Keratinocyte (primary cell): Measurements from ENCODE around the gene USP27X. TPM values are rescaled to one million over a fixed set of nuclear protein-coding genes. Genes with fewer than 3 reads are reported as not detected.

Experiments used
- DNase-seq: peaks from one replicate; pipeline ENCODE4 v3.0.0-alpha.2; 2011; ENCODE audit warnings: low read depth, missing footprints, low spot score
- FAIRE-seq: peaks from 2 replicates; lab custom pipeline; 2011; peaks lifted over from hg19 to GRCh38; lab: Jason Lieb, UNC
- H2AFZ ChIP-seq: 2 replicates; pipeline ENCODE4 v1.6.0; 2012; ENCODE audit warnings: low read length, control low read depth, inconsistent platforms; ENCODE audit not compliant: control insufficient read depth
- H3K27ac ChIP-seq: 2 replicates; pipeline ENCODE4 v1.5.1; 2011; ENCODE audit warnings: low read length; ENCODE audit not compliant: control insufficient read depth, insufficient read depth
- H3K27me3 ChIP-seq: 3 replicates; pipeline ENCODE4 v1.6.0; 2011; ENCODE audit warnings: low read length; ENCODE audit not compliant: control insufficient read depth, insufficient read depth; ENCODE audit errors: extremely low read depth
- H3K36me3 ChIP-seq, 2 experiments: 2 replicates in 1 of 2; 3 replicates in 1 of 2; pipeline ENCODE4 v1.5.1; 2011; ENCODE audit warnings: low read length in 2 of 2, mild to moderate bottlenecking in 1 of 2; ENCODE audit not compliant: control insufficient read depth in 2 of 2, insufficient read depth in 2 of 2; ENCODE audit errors: extremely low read depth in 1 of 2
- H3K4me1 ChIP-seq: 3 replicates; pipeline ENCODE4 v1.5.1; 2011; ENCODE audit warnings: low read length; ENCODE audit not compliant: control insufficient read depth, insufficient read depth; ENCODE audit errors: extremely low read depth
- H3K4me2 ChIP-seq: 3 replicates; pipeline ENCODE4 v1.6.0; 2011; ENCODE audit warnings: low read depth, low read length; ENCODE audit not compliant: control insufficient read depth, insufficient read depth; ENCODE audit errors: extremely low read depth
- H3K4me3 ChIP-seq, 3 experiments: fragments of 200-600 bp in 1 of 3; sonication (generic) in 1 of 3; 2 replicates in 2 of 3; 3 replicates in 1 of 3; pipeline ENCODE4 v1.5.1; 2011 to 2016; ENCODE audit warnings: low read length in 3 of 3, mild to moderate bottlenecking in 3 of 3, control low read depth in 2 of 3, inconsistent platforms in 1 of 3, low read depth in 1 of 3, mixed read lengths in 1 of 3, mixed run types in 1 of 3, moderate library complexity in 1 of 3; ENCODE audit not compliant: control insufficient read depth in 2 of 3, insufficient read depth in 2 of 3; ENCODE audit errors: extremely low read depth in 1 of 3
- H3K79me2 ChIP-seq: 2 replicates; pipeline ENCODE4 v1.6.0; 2012; ENCODE audit warnings: low read length; ENCODE audit not compliant: control insufficient read depth, insufficient read depth
- H3K9ac ChIP-seq: 3 replicates; pipeline ENCODE4 v1.6.0; 2011; ENCODE audit warnings: low read length; ENCODE audit not compliant: control insufficient read depth, insufficient read depth; ENCODE audit errors: extremely low read depth
- H3K9me1 ChIP-seq: 3 replicates; pipeline ENCODE4 v1.6.0; 2011; ENCODE audit warnings: low read length; ENCODE audit not compliant: control insufficient read depth, insufficient read depth; ENCODE audit errors: extremely low read depth
- H3K9me3 ChIP-seq: 2 replicates; pipeline ENCODE4 v1.5.1; 2012; ENCODE audit warnings: low read depth, low read length; ENCODE audit not compliant: control insufficient read depth
- H4K20me1 ChIP-seq: 3 replicates; pipeline ENCODE4 v1.6.0; 2011; ENCODE audit warnings: low read length; ENCODE audit not compliant: control insufficient read depth, insufficient read depth; ENCODE audit errors: extremely low read depth
- EZH2 ChIP-seq: IDR thresholded peaks from one replicate; pipeline ENCODE4 v1.6.1; 2012; ENCODE audit warnings: inconsistent platforms, mild to moderate bottlenecking, low read length, moderate library complexity
- dilution Hi-C: fragments of 300-500 bp; cut with MboI; formaldehyde crosslinking; loops from one replicate; pipeline ENCODE4 v1.7.0; 2020; ENCODE audit warnings: low sequenced_read_pairs; ENCODE audit not compliant: extremely low pct_ligation_motif_present
- polyA plus RNA-seq, 5 experiments: library from polyadenylated mRNA; depleted of rRNA in 3 of 5; stranded (reverse) in 3 of 5; stranded (forward) in 1 of 5; unstranded in 1 of 5; fragments of >200 nt; gene quantifications; 1 replicate in 1 of 5; 2 replicates in 3 of 5; 3 replicates in 1 of 5; pipeline versions ENCODE4 v1.2.1 to v1.2.3, GENCODE V29; 2011 to 2012; ENCODE audit warnings: missing spikeins in 2 of 5, low read depth in 1 of 5, low replicate concordance in 1 of 5
- TF ChIP-seq, protein P1 (sequence below), 3 experiments: IDR thresholded peaks in 1 of 3; conservative IDR thresholded peaks in 1 of 3; optimal IDR thresholded peaks in 1 of 3; 2 replicates in 2 of 3; 3 replicates in 1 of 3; pipeline versions ENCODE3 to v1.5.1; 2011; ENCODE audit warnings: low read length in 3 of 3, mild to moderate bottlenecking in 3 of 3, moderate library complexity in 2 of 3, control low read depth in 1 of 3, inconsistent platforms in 1 of 3; ENCODE audit not compliant: insufficient read depth in 2 of 3; ENCODE audit errors: extremely low read depth in 1 of 3

USP27X gene
- polyA plus RNA-seq, 1 donor (not counting 4 experiments of a cell fraction or from before 2014, with no cell fraction given) = 2.8 TPM

DNA sequence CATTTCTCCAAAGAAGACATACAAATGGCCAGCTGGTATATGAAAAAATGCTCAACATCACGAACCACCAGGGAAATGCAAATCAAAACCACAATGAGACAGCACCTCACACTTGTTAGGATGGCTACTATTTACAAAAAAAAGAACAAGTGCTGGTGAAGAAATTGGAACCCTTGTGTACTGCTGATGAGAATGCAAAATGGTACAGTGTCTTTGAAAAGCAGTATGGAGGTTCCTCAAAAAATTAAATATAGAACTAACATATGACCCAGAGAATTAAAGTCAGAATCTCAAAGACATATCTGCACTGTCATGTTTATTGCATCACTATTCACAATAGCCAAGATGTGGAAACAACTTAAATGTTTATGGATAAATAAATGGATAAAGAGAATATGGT, 29.3 kb upstream of the USP27X start:
- Histone ChIP-seq H3K4me3 (no peak overlapping the region), H2AFZ (no peak overlapping the region), H3K9ac (no peak overlapping the region), H3K36me3 (no peaks in the 10 kb centered on the region), H3K27me3 (no peaks in the 10 kb centered on the region), H3K4me2 (no peak overlapping the region), H4K20me1 (no peaks in the 10 kb centered on the region), H3K79me2 (no peaks in the 10 kb centered on the region), H3K27ac (no peak overlapping the region), H3K4me1 (no peaks in the 10 kb centered on the region), H3K9me3 (no peaks in the 10 kb centered on the region), H3K9me1 (no peaks in the 10 kb centered on the region)
- no peak for DNase-seq
- no peak for TF ChIP-seq EZH2
- TF ChIP-seq, protein P1, sequence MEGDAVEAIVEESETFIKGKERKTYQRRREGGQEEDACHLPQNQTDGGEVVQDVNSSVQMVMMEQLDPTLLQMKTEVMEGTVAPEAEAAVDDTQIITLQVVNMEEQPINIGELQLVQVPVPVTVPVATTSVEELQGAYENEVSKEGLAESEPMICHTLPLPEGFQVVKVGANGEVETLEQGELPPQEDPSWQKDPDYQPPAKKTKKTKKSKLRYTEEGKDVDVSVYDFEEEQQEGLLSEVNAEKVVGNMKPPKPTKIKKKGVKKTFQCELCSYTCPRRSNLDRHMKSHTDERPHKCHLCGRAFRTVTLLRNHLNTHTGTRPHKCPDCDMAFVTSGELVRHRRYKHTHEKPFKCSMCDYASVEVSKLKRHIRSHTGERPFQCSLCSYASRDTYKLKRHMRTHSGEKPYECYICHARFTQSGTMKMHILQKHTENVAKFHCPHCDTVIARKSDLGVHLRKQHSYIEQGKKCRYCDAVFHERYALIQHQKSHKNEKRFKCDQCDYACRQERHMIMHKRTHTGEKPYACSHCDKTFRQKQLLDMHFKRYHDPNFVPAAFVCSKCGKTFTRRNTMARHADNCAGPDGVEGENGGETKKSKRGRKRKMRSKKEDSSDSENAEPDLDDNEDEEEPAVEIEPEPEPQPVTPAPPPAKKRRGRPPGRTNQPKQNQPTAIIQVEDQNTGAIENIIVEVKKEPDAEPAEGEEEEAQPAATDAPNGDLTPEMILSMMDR (optimal IDR thresholded peaks at IDR 0.05 in 1 of 3, IDR thresholded peaks at IDR 0.05 in 1 of 3, conservative IDR thresholded peaks at IDR 0.05 in 1 of 3; ENCODE audit: extremely low read depth in 1 of 3, insufficient read depth in 2 of 3, low read length in 3 of 3) = no peak
- no peak for FAIRE-seq
- dilution Hi-C loops = no loop called here

DNA sequence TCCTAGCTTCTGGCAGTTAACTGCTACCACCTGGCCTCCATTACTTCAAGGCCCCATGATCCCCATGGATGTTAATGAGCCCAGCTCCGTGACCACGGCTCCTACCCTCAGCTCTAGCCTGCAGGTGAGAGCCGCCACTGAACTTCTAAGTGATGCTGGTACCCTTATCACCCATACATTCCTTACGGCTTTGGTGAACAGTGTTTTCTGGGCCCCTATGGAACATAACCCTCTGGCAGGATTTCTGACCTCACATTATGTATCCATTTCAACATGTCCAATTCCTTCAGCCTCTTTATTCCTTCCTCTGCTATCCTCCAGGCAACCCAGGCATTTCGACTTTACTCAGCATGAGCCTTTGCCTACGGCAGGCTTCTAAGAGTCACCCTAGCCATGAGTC, 25.6 kb upstream of the USP27X start:
- H4K20me1 ChIP-seq = no peaks in the 10 kb centered on the region
- H3K27ac ChIP-seq = no peak overlapping the region
- no peaks in the 10 kb centered on the region for H3K9me3 ChIP-seq
- no peaks in the 10 kb centered on the region for H3K79me2 ChIP-seq
- H3K9ac ChIP-seq = no peak overlapping the region
- no peak for DNase-seq
- no peak overlapping the region for H2AFZ ChIP-seq
- TF ChIP-seq, protein P1 (optimal IDR thresholded peaks at IDR 0.05 in 1 of 3, IDR thresholded peaks at IDR 0.05 in 1 of 3, conservative IDR thresholded peaks at IDR 0.05 in 1 of 3; ENCODE audit: extremely low read depth in 1 of 3, insufficient read depth in 2 of 3, low read length in 3 of 3) = no peak
- TF ChIP-seq EZH2 = no peak
- no peak overlapping the region for H3K4me2 ChIP-seq
- no peak overlapping the region for H3K4me3 ChIP-seq
- no peaks in the 10 kb centered on the region for H3K36me3 ChIP-seq
- dilution Hi-C loops = no loop called here
- no peak for FAIRE-seq
- H3K9me1 ChIP-seq = no peaks in the 10 kb centered on the region
- no peaks in the 10 kb centered on the region for H3K4me1 ChIP-seq
- no peaks in the 10 kb centered on the region for H3K27me3 ChIP-seq
